HG02970 (cell line): Measurements from ENCODE around the gene BPI.
"Not testable (repeated sequence)": the region's sequence is repeated elsewhere in the genome, so short reads cannot be mapped to it uniquely, and the experiment has no call there.

Experiments
- ATAC-seq: cut with Tn5 transposase; IDR thresholded peaks from one replicate; pipeline ENCODE4 v1.9.1; 2021; ENCODE audit warnings: mild to moderate bottlenecking, moderate library complexity, moderate number of reproducible peaks; ENCODE audit not compliant: unreplicated experiment, low FRiP score

BPI gene

GRCh38 chr20:38303908-38304379 lies at the start of gene BPI:
TSS of gene BPI (plus strand) at chr20:38304156. CDS start at chr20:38304224, 68 bp downstream.
- no peak for ATAC-seq

- not testable (repeated sequence) for ATAC-seq
Observed at GRCh38 chr20:38254621-38255020, 49.3 kb upstream of the BPI start.

DNA sequence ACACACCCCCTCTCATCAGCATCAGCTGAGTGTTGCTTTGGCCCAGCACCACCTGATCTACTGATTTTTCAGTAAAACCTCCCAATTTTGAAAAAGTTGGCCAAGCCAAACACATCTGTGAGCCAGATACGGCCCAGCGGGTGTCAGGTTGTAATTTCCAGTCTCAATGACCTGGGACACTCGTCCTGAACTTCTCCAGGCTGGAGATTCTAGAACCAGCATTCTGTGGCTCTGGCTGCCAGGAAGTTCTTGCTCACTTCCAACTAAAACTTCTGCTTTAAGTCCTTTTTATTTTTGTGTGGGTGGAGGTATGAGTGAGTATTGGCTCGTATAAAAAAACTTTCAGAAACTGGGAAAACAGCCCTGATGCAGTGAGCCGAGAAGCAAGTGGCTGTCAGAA lies 48.6 kb upstream of the BPI start:
- no peak for ATAC-seq

- no peak for ATAC-seq
Observed at GRCh38 chr20:38256021-38256420, 47.9 kb upstream of the BPI start.

GRCh38 chr20:38256966-38257365 lies 47.0 kb upstream of the BPI start:
- ATAC-seq: no peak

GRCh38 chr20:38258545-38259215 lies 45.3 kb upstream of the BPI start:
- no peak for ATAC-seq

- ATAC-seq: no peak
Observed at GRCh38 chr20:38260025-38260377, 44.0 kb upstream of the BPI start.

DNA sequence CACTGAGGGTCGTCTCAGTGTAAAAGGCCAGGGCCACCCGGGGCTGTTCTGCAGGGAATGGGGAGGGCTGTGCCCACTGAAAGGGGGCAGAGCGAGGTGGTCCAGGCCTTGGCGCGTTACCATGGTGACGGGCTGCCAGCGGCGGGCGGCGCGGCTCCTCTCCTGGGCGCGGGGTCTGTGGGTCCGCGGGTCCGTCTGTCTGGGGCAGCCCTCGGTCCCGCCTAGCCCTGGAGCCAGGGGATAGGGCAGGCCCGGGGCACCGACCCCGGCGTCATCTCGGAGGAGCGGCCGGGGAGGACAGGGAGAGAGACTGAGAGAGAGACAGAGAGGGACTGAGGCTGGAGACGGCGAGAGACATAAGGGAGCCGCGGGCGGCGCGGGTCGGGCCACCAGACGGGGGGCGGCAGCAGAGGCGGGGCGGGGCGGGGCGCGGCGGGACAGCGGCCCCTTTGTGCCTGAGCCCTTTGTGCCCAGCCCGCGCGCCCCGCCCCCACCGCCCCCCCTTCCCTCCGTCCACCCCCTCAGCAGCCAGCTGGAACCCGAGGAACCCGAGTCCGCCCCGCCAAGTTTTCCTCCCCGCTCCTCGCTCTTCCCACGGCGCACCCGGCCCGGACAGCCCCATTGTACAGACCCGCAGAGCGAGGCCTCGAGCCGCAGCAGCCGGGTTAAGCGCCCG lies 43.4 kb upstream of the BPI start, which contains the start of gene KIAA1755:
Gene KIAA1755, minus strand, starts transcription at position 358 of the 676 bp plus-strand sequence. Its CDS starts 235 bp downstream, at position 123.
- ATAC-seq: no peak

DNA sequence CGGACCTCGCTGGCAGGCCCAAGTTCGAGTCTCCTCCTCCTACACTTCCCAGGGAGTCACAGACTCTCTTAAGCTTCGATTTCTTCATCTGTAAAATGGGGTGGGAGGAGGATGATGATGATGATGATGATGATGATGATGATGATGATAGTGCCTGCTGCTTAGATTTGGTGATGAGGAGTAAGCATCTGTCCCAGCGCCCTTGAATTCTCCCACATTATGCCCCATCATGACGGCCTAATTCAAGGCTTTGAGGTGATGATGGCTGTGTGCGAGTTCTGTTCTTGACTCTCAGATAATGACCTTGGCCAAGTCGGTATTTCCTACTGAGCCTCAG lies 42.9 kb upstream of the BPI start:
- ATAC-seq: no peak

DNA sequence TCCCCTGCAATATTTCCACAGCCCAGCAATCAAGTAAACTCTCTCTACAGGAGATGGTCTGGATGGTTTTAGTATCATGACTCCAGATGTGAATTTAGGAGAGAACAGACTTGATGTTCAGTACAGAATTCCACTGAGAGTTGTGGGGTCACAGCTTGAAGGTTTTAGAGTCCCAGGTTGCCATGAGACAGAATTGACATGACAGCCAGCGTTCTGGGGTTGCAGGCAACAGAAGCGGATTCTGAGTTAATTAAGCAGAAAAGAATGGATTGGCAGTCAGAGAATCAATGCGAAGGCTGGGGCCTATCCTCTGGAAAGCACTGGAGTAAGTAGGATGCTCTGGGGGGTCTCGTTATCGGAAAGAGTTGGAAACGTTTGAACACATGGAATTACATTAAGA lies 41.0 kb upstream of the BPI start:
- ATAC-seq: no peak

DNA sequence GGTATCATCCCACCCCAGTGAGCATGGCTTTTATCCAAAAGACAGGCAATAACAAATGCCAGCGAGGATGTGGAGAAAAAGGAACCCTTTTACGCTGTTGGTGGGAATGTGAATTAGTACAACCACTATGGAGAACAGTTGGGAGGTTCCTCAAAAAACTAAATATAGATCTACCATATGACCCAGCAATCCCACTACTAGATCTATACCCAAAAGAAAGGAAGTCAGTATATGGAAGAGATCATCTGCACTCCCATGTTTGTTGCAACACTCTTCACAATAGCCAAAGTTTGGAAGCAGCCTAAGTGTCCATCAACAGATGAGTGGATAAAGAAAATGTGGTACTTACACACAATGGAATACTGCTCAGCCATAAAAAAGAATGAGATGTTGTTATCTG lies 37.5 kb upstream of the BPI start:
- ATAC-seq: no peak

- no peak for ATAC-seq
Observed at GRCh38 chr20:38267296-38267695, 36.7 kb upstream of the BPI start.

- ATAC-seq: no peak
Observed at GRCh38 chr20:38267901-38268514, 35.9 kb upstream of the BPI start.

DNA sequence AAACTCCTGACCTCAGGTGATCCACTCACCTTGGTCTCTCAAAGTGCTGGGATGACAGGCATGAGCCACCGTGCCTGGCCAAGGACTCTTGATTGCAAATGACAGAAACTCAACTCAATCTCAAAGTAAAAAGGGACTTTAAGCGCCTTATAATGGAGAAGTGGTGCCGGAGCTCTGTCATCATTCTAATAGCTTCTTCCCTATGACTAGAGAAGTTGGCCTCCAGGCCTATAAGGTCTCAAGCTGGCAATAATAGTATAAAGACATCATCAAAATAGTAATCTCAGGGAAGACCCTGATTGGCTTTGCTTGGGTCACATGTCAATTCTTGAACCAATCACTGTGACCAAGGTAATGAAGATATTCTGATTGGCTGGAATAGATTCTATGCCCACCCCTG lies 34.9 kb upstream of the BPI start:
- no peak for ATAC-seq

- no peak for ATAC-seq
Observed at GRCh38 chr20:38269715-38270114, 34.2 kb upstream of the BPI start.

GRCh38 chr20:38270869-38271605 lies 32.9 kb upstream of the BPI start:
- ATAC-seq: no peak

DNA sequence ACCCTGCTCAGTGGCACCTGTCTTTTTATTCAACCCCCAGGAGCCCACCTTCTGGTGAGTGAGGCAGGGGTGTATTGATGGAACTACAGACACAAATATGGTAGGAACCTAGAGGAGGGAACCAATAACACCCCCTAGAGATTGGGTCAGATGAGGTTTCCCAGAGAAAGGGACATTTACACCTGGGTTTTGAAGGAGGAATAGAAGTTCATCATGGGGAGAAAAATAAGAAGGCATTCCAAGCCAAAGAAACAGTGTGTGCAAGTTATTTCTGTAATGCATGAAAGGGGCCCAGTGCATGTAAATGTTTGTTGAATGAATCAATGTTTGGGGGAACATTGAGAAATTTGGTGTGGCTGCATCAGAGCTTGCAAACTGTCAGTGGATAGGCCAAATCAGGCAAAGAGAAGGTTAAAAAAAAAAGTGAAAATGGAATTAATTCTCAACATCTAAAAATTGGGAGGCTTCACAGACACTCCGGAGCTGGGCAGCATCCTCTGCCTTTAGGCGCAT lies 32.3 kb upstream of the BPI start:
- ATAC-seq: no peak

GRCh38 chr20:38272398-38272797 lies 31.6 kb upstream of the BPI start:
- ATAC-seq: no peak

DNA sequence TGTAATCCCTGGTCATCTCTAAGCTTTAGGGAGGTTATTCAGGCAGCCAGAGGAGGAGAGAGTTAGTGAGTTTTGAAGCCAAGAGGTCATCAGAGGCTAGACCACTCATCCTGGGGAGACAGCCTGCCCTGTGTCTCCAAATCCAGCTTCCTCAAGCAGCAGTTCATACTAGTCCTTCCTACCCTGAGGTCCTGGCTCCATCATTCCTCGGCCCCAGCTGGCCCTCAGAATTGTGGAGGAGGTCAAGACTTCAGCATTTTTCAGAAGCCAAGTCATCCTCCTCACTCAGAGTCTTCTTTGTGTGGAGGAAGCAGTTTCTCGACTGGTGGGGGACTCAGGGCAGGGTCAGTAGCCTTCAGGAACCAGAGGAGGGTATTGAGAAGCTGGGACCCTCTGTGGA lies 31.0 kb upstream of the BPI start:
- ATAC-seq: no peak

GRCh38 chr20:38275815-38276550 lies 28.0 kb upstream of the BPI start:
- ATAC-seq: no peak
